ENCODE results near the gene MOBP. TPM values are rescaled to one million over a fixed set of nuclear protein-coding genes. Genes with fewer than 3 reads are reported as not detected.

Gene MOBP
- total RNA-seq, 1 experiment from 2014 or later: not detected

DNA sequence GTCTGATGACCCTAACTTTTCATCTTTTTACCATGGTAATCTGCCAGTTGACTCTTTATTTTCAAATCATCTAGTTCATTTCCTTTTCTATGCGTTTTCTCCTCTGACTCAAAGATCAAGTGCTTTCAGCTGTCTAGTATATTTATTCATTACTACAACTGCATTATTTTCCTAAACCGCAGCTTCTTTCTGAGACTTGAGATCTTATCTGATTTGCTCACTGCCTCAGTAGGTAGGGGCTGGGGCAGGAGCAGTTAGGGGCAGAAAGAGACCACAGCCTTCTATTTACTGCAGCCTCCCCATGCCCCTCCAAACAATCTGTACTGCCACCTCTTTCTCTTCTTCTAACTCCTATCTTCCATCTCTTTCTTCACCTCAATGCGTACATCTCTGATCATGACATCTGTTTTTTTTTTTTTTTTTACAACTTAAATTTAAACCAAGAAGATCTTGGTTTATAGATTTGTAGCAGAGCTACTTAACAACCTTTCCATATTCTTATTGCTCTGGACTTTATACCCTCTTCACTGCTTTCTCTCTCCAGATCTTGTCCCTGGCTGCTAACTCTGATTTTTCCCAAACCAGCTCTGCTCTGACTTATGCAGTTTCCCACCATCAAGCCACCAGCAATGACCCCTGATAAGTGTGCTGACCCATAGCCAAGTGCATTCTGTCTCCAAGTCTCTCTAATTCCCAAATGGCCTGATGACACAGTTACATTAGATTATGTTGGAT is 52.2 kb downstream of the MOBP start:
- Histone ChIP-seq H3K27me3 (replicated peaks) (no peaks in the 10 kb centered on the region), H3K4me3 (no peak overlapping the region), H3K9me3 (replicated peaks) (no peaks in the 10 kb centered on the region), H3K4me1 (replicated peaks) (no peaks in the 10 kb centered on the region), H3K27ac (no peak overlapping the region), H3K36me3 (no peaks in the 10 kb centered on the region)
- DNase-seq (ENCODE audit: low read depth in 1 of 2, low spot score in 2 of 2): no peak

DNA sequence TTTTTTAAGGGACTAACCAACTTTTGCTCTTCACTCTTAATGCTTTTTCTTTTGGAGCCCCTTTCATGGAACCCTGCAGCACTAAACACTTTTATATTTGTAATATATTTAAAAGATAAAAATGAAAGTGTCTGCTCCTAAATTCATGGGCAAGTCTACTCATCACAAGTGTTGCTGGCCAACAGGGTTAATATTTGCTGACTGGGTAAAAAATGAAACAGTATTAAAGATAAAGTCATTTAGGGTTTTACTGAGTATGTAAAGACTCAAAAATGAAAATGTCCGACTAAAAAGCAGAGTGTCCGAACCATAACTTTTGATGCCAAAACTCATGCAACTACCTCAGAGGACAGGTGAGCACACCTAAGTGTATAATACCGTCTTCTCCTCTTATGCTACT is 54.0 kb downstream of the MOBP start:
- H3K27me3 ChIP-seq (replicated peaks): no peaks in the 10 kb centered on the region
- DNase-seq (ENCODE audit: low read depth in 1 of 2, low spot score in 2 of 2): no peak
- H3K4me3 ChIP-seq: no peak overlapping the region
- H3K9me3 ChIP-seq (replicated peaks): no peaks in the 10 kb centered on the region
- no peak overlapping the region for H3K27ac ChIP-seq
- no peaks in the 10 kb centered on the region for H3K4me1 ChIP-seq (replicated peaks)
- no peaks in the 10 kb centered on the region for H3K36me3 ChIP-seq

DNA sequence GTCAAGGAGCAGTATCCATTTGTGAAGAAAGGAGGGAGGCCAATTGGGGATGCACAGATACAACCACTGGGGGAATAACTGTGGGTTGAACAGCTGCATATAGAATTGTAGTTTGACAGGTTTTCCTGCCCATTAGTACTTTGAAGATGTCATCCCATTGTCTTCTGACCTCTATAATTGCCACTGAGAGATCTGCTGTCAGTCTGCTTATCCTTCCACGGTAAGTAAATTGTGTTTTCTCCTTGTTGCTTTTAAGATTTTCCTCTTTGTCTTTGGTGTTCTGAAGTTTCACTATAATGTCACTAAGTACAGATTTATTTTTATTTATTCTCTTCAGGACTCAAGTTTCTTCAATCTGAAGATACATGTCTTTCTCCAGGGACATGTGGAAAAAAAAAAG is 56.6 kb downstream of the MOBP start:
- DNase-seq (ENCODE audit: low read depth in 1 of 2, low spot score in 2 of 2): no peak
- Histone ChIP-seq H3K4me3 (no peak overlapping the region), H3K9me3 (replicated peaks) (no peaks in the 10 kb centered on the region), H3K4me1 (replicated peaks) (no peaks in the 10 kb centered on the region), H3K36me3 (no peaks in the 10 kb centered on the region), H3K27me3 (replicated peaks) (no peaks in the 10 kb centered on the region), H3K27ac (no peak overlapping the region)

GRCh38 chr3:39528844-39529243 is 61.4 kb downstream of the MOBP start:
- Histone ChIP-seq H3K27me3 (replicated peaks) (no peaks in the 10 kb centered on the region), H3K36me3 (no peaks in the 10 kb centered on the region)

GRCh38 chr3:39529577-39529976 is 62.1 kb downstream of the MOBP start:
- H3K27ac ChIP-seq: no peak overlapping the region
- no peaks in the 10 kb centered on the region for H3K9me3 ChIP-seq (replicated peaks)
- H3K4me3 ChIP-seq: no peak overlapping the region
- no peaks in the 10 kb centered on the region for H3K36me3 ChIP-seq
- no peaks in the 10 kb centered on the region for H3K27me3 ChIP-seq (replicated peaks)
- no peak for DNase-seq (ENCODE audit: low read depth in 1 of 2, low spot score in 2 of 2)
- no peaks in the 10 kb centered on the region for H3K4me1 ChIP-seq (replicated peaks)

More at GRCh38 chr3:39528844-39529243, 61.4 kb downstream of the MOBP start:
- H3K9me3 ChIP-seq (replicated peaks): no peaks in the 10 kb centered on the region
- no peaks in the 10 kb centered on the region for H3K4me1 ChIP-seq (replicated peaks)
- no peak for DNase-seq (ENCODE audit: low read depth in 1 of 2, low spot score in 2 of 2)
- no peak overlapping the region for H3K27ac ChIP-seq
- H3K4me3 ChIP-seq: no peak overlapping the region

DNA sequence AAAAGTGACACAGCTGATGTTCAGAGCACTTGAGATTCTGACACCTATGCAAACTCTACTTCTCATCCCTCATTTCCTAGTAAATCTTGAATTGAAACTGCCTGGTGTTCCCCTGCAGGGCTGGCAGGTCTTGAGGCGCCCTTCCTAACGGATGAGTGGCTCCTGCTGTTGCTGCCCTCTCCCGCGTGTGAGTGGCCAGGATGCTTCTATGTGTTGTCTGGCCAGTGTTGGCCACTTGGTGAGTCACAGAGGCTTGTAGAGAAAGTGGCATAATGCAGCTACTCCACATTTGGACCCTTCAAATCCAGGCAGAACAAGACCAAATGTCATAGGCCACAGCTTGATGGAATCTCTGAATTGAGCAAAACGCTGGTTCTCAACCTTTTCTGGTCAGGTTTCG is 63.6 kb downstream of the MOBP start:
- H3K36me3 ChIP-seq: no peaks in the 10 kb centered on the region
- no peak overlapping the region for H3K27ac ChIP-seq
- no peak for DNase-seq (ENCODE audit: low read depth in 1 of 2, low spot score in 2 of 2)
- no peak overlapping the region for H3K4me3 ChIP-seq
- no peaks in the 10 kb centered on the region for H3K27me3 ChIP-seq (replicated peaks)
- H3K9me3 ChIP-seq (replicated peaks): no peaks in the 10 kb centered on the region
- H3K4me1 ChIP-seq (replicated peaks): no peaks in the 10 kb centered on the region

DNA sequence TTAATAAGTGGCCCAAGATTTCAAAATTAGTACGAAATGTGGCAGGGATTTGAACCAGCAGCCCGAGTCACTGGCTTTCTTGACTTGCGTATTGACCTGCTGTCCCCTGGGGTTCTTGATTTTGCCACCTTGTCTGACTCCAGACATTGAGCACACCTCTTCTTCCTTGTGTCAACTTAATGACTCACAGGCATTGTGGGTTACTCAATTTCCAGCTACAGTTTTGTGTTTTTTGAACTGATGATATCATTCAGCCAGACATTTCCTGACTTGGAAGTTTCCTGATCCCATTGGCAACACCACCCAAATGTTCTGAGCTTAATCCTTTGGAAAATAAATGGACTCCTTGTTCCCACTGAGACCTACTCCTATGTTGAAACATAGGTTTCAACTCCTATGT is 64.2 kb downstream of the MOBP start:
- Histone ChIP-seq H3K27ac (no peak overlapping the region), H3K4me1 (replicated peaks) (no peaks in the 10 kb centered on the region), H3K27me3 (replicated peaks) (no peaks in the 10 kb centered on the region), H3K9me3 (replicated peaks) (no peaks in the 10 kb centered on the region), H3K4me3 (no peak overlapping the region), H3K36me3 (no peaks in the 10 kb centered on the region)
- no peak for DNase-seq (ENCODE audit: low read depth in 1 of 2, low spot score in 2 of 2)

DNA sequence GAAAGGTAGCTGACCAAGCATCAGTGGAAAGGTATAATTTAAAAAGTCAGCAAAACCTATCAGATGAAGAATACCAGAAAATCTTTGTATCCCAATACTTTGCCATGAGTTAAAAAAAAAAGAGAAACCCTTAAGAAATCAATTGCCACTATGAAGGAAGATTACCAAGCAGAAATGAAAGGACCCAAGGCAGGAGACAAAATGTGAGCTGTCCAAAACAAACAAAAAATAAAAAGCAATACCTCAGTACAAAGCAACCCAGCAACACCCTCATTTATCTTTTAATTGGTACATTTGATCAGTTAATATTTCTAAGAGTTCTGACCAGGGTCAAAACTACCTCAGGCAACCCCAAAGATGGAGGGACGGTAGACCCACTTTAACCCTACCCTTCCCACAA is 65.3 kb downstream of the MOBP start:
- no peaks in the 10 kb centered on the region for H3K4me1 ChIP-seq (replicated peaks)
- no peaks in the 10 kb centered on the region for H3K9me3 ChIP-seq (replicated peaks)
- no peaks in the 10 kb centered on the region for H3K36me3 ChIP-seq
- no peak overlapping the region for H3K27ac ChIP-seq
- no peaks in the 10 kb centered on the region for H3K27me3 ChIP-seq (replicated peaks)
- no peak for DNase-seq (ENCODE audit: low read depth in 1 of 2, low spot score in 2 of 2)
- H3K4me3 ChIP-seq: no peak overlapping the region

GRCh38 chr3:39533226-39533625 is 65.7 kb downstream of the MOBP start:
- H3K27ac ChIP-seq: no peak overlapping the region
- DNase-seq (ENCODE audit: low read depth in 1 of 2, low spot score in 2 of 2): no peak
- H3K27me3 ChIP-seq (replicated peaks): no peaks in the 10 kb centered on the region
- H3K36me3 ChIP-seq: no peaks in the 10 kb centered on the region
- H3K9me3 ChIP-seq (replicated peaks): no peaks in the 10 kb centered on the region
- no peaks in the 10 kb centered on the region for H3K4me1 ChIP-seq (replicated peaks)
- H3K4me3 ChIP-seq: no peak overlapping the region

DNA sequence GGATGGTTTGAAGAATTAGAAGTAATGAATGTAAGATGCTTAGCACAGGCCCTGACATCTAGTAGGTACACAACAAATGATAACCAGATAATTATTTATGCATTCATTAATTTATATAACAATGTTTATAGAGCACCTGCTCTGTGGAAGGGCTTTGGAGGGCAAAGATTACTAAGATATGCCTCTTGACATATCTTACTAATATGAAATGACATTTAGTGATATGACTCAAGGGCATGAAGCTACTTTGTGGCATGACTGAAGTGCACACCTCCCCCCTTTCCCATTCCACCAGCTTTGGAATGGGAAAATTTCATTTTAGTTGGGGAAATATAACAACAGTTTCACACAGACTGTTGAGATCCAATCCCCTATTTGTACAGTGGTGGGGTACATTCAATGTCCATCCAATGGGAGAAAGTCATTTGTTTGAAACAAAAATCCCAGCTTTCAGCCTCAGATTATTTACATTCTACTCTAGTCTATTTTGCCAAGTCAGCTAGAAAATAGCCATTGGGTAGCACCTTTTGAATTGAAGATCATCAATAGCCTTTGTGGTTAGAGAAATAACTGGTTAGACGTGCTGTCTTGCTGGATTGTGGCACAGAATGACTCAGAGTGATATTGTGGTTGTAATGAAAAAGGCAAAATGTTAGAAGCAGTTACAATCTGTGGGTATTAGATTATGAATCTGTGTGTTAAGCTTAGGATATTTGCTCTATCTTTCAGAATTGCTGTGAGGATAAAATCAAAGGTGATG is 72.9 kb downstream of the MOBP start:
- DNase-seq (ENCODE audit: low read depth in 1 of 2, low spot score in 2 of 2): no peak
- no peaks in the 10 kb centered on the region for H3K27me3 ChIP-seq (replicated peaks)
- no peaks in the 10 kb centered on the region for H3K36me3 ChIP-seq
- H3K4me3 ChIP-seq: no peak overlapping the region
- no peaks in the 10 kb centered on the region for H3K9me3 ChIP-seq (replicated peaks)
- no peaks in the 10 kb centered on the region for H3K4me1 ChIP-seq (replicated peaks)
- no peak overlapping the region for H3K27ac ChIP-seq

DNA sequence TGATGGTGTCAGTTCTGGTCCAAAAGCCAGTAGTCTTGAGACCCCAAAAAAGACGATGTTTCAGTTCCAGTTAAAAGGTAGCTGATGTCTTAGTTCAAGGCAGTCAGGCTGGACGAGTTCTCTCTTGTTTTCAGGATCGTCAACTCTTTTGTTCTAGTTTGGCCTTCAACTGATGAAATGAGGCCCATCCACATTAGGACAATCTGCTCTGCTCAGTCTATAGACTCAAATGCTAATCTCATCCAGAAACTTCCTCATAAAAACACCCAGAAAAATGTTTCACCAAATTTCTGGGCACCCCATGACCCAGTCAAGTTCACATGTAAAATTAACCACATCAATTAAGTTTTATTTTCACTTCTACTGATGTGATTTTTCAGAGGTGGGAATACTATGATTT is 74.0 kb downstream of the MOBP start:
- no peaks in the 10 kb centered on the region for H3K36me3 ChIP-seq
- H3K4me3 ChIP-seq: no peak overlapping the region
- DNase-seq (ENCODE audit: low read depth in 1 of 2, low spot score in 2 of 2): no peak
- no peaks in the 10 kb centered on the region for H3K9me3 ChIP-seq (replicated peaks)
- no peak overlapping the region for H3K27ac ChIP-seq
- no peaks in the 10 kb centered on the region for H3K27me3 ChIP-seq (replicated peaks)
- no peaks in the 10 kb centered on the region for H3K4me1 ChIP-seq (replicated peaks)

GRCh38 chr3:39541917-39542329 is 74.4 kb downstream of the MOBP start:
- Histone ChIP-seq H3K9me3 (replicated peaks) (no peaks in the 10 kb centered on the region), H3K27me3 (replicated peaks) (no peaks in the 10 kb centered on the region), H3K36me3 (no peaks in the 10 kb centered on the region), H3K4me1 (replicated peaks) (no peaks in the 10 kb centered on the region), H3K4me3 (no peak overlapping the region), H3K27ac (no peak overlapping the region)
- DNase-seq (ENCODE audit: low read depth in 1 of 2, low spot score in 2 of 2): peak in 1 of 2 experiments; percentile 3

DNA sequence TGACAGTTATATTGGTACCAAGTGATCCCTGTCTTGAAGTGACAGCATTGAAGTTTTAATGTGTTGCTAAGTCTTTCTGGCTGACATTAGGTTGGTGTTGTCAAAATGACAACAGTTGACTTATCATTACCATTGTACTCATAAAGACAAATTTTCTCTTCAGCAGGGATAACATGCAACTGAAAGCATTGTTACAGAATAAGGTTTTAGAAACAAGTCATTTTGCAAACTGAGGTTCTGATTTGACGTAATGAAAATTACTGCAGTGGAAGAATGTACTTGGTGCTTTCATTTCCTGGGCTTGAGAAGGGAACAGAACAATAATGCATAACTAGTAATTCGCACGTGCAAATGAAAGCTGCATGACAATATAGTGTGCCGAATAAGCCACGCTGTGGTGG is 75.1 kb downstream of the MOBP start:
- Histone ChIP-seq H3K27ac (no peak overlapping the region), H3K4me3 (no peak overlapping the region), H3K36me3 (no peaks in the 10 kb centered on the region), H3K27me3 (replicated peaks) (no peaks in the 10 kb centered on the region), H3K9me3 (replicated peaks) (no peaks in the 10 kb centered on the region), H3K4me1 (replicated peaks) (no peaks in the 10 kb centered on the region)
- no peak for DNase-seq (ENCODE audit: low read depth in 1 of 2, low spot score in 2 of 2)

- Histone ChIP-seq H3K36me3 (no peaks in the 10 kb centered on the region), H3K4me3 (no peak overlapping the region)
- DNase-seq (ENCODE audit: low read depth in 1 of 2, low spot score in 2 of 2): no peak
Measured at GRCh38 chr3:39548282-39548681, 80.8 kb downstream of the MOBP start.

More at GRCh38 chr3:39548282-39548681, 80.8 kb downstream of the MOBP start:
- Histone ChIP-seq H3K9me3 (replicated peaks) (no peaks in the 10 kb centered on the region), H3K27ac (no peak overlapping the region), H3K4me1 (replicated peaks) (no peaks in the 10 kb centered on the region), H3K27me3 (replicated peaks) (no peaks in the 10 kb centered on the region)

All from SJSA1 (cell line).